ENCODE results near the gene AP1G2. TPM values are rescaled to one million over a fixed set of nuclear protein-coding genes. Genes with fewer than 3 reads are reported as not detected.

AP1G2 gene
- polyA plus RNA-seq, 1 of the 3 experiments (the other 2 are of a cell fraction): 88.3 TPM

DNA sequence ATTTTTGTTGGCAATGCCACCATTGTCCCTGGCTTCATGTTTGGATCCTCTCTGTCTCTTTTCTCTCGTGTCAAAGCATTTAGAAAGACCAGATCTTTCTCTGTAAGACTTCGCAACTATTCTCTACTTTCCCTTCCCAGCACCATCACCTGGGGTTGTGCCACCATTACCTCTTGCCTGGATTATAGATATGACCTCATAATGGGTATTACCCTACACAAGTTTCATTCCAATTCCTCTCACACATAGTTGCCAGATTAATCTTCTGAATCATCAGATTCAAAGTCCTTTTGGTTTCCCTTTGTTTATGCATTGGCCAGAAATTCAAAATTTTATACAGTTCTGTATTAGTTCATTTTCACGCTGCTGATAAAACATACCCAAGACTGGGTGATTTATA lies 41.4 kb upstream of the AP1G2 start:
- H3K9me2 ChIP-seq: no peaks in the 10 kb centered on the region
- H3K4me2 ChIP-seq: no peak overlapping the region
- WGBS (ENCODE audit: low lambda C conversion rate): 9% methylated on average over 3 of the region's 3 CpGs
- no peaks in the 10 kb centered on the region for H3K36me3 ChIP-seq (replicated peaks in 1 of 2; ENCODE audit: control insufficient read depth in 1 of 2, insufficient read depth in 2 of 2, low read length in 1 of 2)
- H3F3A ChIP-seq (replicated peaks; ENCODE audit: insufficient read depth): no peaks in the 10 kb centered on the region
- H2AFZ ChIP-seq (ENCODE audit: low read depth): no peak overlapping the region
- TF ChIP-seq, protein P1, sequence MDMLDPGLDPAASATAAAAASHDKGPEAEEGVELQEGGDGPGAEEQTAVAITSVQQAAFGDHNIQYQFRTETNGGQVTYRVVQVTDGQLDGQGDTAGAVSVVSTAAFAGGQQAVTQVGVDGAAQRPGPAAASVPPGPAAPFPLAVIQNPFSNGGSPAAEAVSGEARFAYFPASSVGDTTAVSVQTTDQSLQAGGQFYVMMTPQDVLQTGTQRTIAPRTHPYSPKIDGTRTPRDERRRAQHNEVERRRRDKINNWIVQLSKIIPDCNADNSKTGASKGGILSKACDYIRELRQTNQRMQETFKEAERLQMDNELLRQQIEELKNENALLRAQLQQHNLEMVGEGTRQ (IDR thresholded peaks at IDR 0.05; ENCODE audit: borderline replicate concordance, low read depth, low read length): no peak
- TF ChIP-seq, protein P2, sequence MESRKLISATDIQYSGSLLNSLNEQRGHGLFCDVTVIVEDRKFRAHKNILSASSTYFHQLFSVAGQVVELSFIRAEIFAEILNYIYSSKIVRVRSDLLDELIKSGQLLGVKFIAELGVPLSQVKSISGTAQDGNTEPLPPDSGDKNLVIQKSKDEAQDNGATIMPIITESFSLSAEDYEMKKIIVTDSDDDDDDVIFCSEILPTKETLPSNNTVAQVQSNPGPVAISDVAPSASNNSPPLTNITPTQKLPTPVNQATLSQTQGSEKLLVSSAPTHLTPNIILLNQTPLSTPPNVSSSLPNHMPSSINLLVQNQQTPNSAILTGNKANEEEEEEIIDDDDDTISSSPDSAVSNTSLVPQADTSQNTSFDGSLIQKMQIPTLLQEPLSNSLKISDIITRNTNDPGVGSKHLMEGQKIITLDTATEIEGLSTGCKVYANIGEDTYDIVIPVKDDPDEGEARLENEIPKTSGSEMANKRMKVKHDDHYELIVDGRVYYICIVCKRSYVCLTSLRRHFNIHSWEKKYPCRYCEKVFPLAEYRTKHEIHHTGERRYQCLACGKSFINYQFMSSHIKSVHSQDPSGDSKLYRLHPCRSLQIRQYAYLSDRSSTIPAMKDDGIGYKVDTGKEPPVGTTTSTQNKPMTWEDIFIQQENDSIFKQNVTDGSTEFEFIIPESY (IDR thresholded peaks at IDR 0.05; ENCODE audit: borderline replicate concordance, low read depth): no peak
- no peak for TF ChIP-seq FOXJ3 (CRISPR knock-in tag; IDR thresholded peaks at IDR 0.05)
- TF ChIP-seq TAF1 (IDR thresholded peaks at IDR 0.05; ENCODE audit: borderline replicate concordance, low read depth, low read length): no peak
- TF ChIP-seq FOSL2 (IDR thresholded peaks at IDR 0.05; ENCODE audit: borderline replicate concordance, low read depth): no peak
- no peak for TF ChIP-seq RCOR1 (IDR thresholded peaks at IDR 0.05; ENCODE audit: low read length)
- no peak for TF ChIP-seq TCF12 (IDR thresholded peaks at IDR 0.05)
- TF ChIP-seq, protein P3, sequence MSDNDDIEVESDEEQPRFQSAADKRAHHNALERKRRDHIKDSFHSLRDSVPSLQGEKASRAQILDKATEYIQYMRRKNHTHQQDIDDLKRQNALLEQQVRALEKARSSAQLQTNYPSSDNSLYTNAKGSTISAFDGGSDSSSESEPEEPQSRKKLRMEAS (IDR thresholded peaks at IDR 0.05; ENCODE audit: low read depth): no peak
- TF ChIP-seq RAD21 (IDR thresholded peaks at IDR 0.05; ENCODE audit: low read length): no peak
- TF ChIP-seq ELF1 (IDR thresholded peaks at IDR 0.05): no peak
- TF ChIP-seq, protein P4, sequence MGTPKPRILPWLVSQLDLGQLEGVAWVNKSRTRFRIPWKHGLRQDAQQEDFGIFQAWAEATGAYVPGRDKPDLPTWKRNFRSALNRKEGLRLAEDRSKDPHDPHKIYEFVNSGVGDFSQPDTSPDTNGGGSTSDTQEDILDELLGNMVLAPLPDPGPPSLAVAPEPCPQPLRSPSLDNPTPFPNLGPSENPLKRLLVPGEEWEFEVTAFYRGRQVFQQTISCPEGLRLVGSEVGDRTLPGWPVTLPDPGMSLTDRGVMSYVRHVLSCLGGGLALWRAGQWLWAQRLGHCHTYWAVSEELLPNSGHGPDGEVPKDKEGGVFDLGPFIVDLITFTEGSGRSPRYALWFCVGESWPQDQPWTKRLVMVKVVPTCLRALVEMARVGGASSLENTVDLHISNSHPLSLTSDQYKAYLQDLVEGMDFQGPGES (IDR thresholded peaks at IDR 0.05; ENCODE audit: low read depth, low read length): no peak
- TF ChIP-seq YY1 (IDR thresholded peaks at IDR 0.05; ENCODE audit: low read depth): no peak
- no peak for TF ChIP-seq NFIC (IDR thresholded peaks at IDR 0.05; ENCODE audit: borderline replicate concordance)
- TF ChIP-seq GABPA (IDR thresholded peaks at IDR 0.05; ENCODE audit: low read depth): no peak
- peaks cover 8% of the 10 kb centered on the region; the same call in 1 of the 2 replicates for H3K27me3 ChIP-seq (ENCODE audit: insufficient read depth)
- no peaks in the 10 kb centered on the region for H3K4me1 ChIP-seq (ENCODE audit: control insufficient read depth in 1 of 2, insufficient read depth in 2 of 2, low read depth in 1 of 2, low read length in 1 of 2)
- no peaks in the 10 kb centered on the region for H3K79me2 ChIP-seq (ENCODE audit: insufficient read depth)
- ChIA-PET CTCF (interaction anchor here (1.2 kb wide), 1 partner anchor 20 kb away, joined by 5 read pairs; no protein-coding TSS in a partner anchor), POLR2A (no interaction called here)
- no peak for DNase-seq
- H3K27ac ChIP-seq (ENCODE audit: low read depth in 2 of 2, low read length in 1 of 2): no peak overlapping the region
- H3K9ac ChIP-seq: no peak overlapping the region
- no peaks in the 10 kb centered on the region; the same call in 1 of the 2 replicates for H4K20me1 ChIP-seq (ENCODE audit: insufficient read depth)
- no peaks in the 10 kb centered on the region for H3K9me3 ChIP-seq
- H3K4me3 ChIP-seq (ENCODE audit: low read depth in 2 of 2, low read length in 1 of 2): no peak overlapping the region

DNA sequence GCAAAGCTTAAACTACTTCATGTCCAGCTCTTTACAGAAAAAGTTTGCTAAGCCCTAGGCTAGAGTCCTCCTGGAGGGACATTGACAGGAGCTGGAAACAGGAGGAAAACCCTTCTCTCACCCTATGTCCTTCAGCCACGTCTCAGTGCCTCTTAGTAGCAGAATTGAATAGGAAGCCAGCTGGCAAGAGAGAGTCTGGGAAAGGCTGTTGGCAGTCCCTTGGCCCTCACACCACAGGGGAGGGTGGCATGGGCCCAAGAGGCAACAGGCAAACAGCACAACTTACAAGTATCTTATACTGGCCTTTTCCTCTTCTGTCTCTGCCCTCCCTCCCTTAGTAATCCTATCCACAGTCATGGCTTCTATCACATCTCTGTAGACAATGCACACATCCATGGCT lies 40.9 kb upstream of the AP1G2 start:
- no peaks in the 10 kb centered on the region; the same call in 1 of the 2 replicates for H4K20me1 ChIP-seq (ENCODE audit: insufficient read depth)
- ChIA-PET CTCF (interaction anchor here (1.2 to 1.8 kb wide), 2 partner anchors 19 to 24 kb away, joined by 5 read pairs; no protein-coding TSS in a partner anchor), POLR2A (no interaction called here)
- H2AFZ ChIP-seq (ENCODE audit: low read depth): no peak overlapping the region
- H3K27me3 ChIP-seq (ENCODE audit: insufficient read depth): peaks cover 8% of the 10 kb centered on the region; the same call in 1 of the 2 replicates
- no peak overlapping the region for H3K4me3 ChIP-seq (ENCODE audit: low read depth in 2 of 2, low read length in 1 of 2)
- DNase-seq: no peak
- no peaks in the 10 kb centered on the region for H3K79me2 ChIP-seq (ENCODE audit: insufficient read depth)
- no peak overlapping the region for H3K4me2 ChIP-seq
- no peak overlapping the region for H3K27ac ChIP-seq (ENCODE audit: low read depth in 2 of 2, low read length in 1 of 2)
- TF ChIP-seq NFIC (IDR thresholded peaks at IDR 0.05; ENCODE audit: borderline replicate concordance) (no peak), RXRA (IDR thresholded peaks at IDR 0.05; ENCODE audit: borderline replicate concordance, low read depth) (no peak), MXI1 (IDR thresholded peaks at IDR 0.05; ENCODE audit: low read depth, low read length) (no peak), GATA2 (CRISPR knock-in tag; IDR thresholded peaks at IDR 0.05) (no peak)
- TF ChIP-seq, protein P5, sequence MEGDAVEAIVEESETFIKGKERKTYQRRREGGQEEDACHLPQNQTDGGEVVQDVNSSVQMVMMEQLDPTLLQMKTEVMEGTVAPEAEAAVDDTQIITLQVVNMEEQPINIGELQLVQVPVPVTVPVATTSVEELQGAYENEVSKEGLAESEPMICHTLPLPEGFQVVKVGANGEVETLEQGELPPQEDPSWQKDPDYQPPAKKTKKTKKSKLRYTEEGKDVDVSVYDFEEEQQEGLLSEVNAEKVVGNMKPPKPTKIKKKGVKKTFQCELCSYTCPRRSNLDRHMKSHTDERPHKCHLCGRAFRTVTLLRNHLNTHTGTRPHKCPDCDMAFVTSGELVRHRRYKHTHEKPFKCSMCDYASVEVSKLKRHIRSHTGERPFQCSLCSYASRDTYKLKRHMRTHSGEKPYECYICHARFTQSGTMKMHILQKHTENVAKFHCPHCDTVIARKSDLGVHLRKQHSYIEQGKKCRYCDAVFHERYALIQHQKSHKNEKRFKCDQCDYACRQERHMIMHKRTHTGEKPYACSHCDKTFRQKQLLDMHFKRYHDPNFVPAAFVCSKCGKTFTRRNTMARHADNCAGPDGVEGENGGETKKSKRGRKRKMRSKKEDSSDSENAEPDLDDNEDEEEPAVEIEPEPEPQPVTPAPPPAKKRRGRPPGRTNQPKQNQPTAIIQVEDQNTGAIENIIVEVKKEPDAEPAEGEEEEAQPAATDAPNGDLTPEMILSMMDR (IDR thresholded peaks at IDR 0.05): no peak
- H3K9me2 ChIP-seq: no peaks in the 10 kb centered on the region
- no peaks in the 10 kb centered on the region for H3K4me1 ChIP-seq (ENCODE audit: control insufficient read depth in 1 of 2, insufficient read depth in 2 of 2, low read depth in 1 of 2, low read length in 1 of 2)
- no peaks in the 10 kb centered on the region for H3K36me3 ChIP-seq (replicated peaks in 1 of 2; ENCODE audit: control insufficient read depth in 1 of 2, insufficient read depth in 2 of 2, low read length in 1 of 2)
- H3F3A ChIP-seq (replicated peaks; ENCODE audit: insufficient read depth): no peaks in the 10 kb centered on the region
- WGBS (ENCODE audit: low lambda C conversion rate): 13% methylated on average over 1 of the region's 1 CpG
- H3K9ac ChIP-seq: no peak overlapping the region
- no peaks in the 10 kb centered on the region for H3K9me3 ChIP-seq
